GM21367 (cell line): ENCODE measurements around the gene HECTD4.
"Not testable (repeated sequence)": the region's sequence is repeated elsewhere in the genome, so short reads cannot be mapped to it uniquely, and the experiment has no call there.

Experiments used
- ATAC-seq: cut with Tn5 transposase; IDR thresholded peaks from one replicate; pipeline ENCODE4 v1.9.1; 2021; ENCODE audit not compliant: unreplicated experiment

The HECTD4 gene

GRCh38 chr12:112359290-112359689 lies 22.9 kb downstream of the HECTD4 start:
- no peak for ATAC-seq

- no peak for ATAC-seq
These were observed 25.0 kb downstream of the HECTD4 start for GRCh38 chr12:112357214-112357613.

GRCh38 chr12:112354399-112354798 lies 27.8 kb downstream of the HECTD4 start:
- no peak for ATAC-seq

GRCh38 chr12:112353393-112353792 lies 28.8 kb downstream of the HECTD4 start:
- no peak for ATAC-seq

GRCh38 chr12:112352921-112353320 lies 29.3 kb downstream of the HECTD4 start:
- ATAC-seq = no peak

- no peak for ATAC-seq
These were observed 31.3 kb downstream of the HECTD4 start for GRCh38 chr12:112350593-112351592.

GRCh38 chr12:112349431-112349830 lies 32.8 kb downstream of the HECTD4 start:
- ATAC-seq = no peak

GRCh38 chr12:112348926-112349325 lies 33.3 kb downstream of the HECTD4 start:
- ATAC-seq = not testable (repeated sequence)

- ATAC-seq = no peak
These were observed 34.6 kb downstream of the HECTD4 start for GRCh38 chr12:112347581-112347982.

- no peak for ATAC-seq
These were observed 36.0 kb downstream of the HECTD4 start for GRCh38 chr12:112346194-112346593.

GRCh38 chr12:112344220-112344619 lies 38.0 kb downstream of the HECTD4 start:
- no peak for ATAC-seq

GRCh38 chr12:112342587-112342986 lies 39.6 kb downstream of the HECTD4 start:
- no peak for ATAC-seq

GRCh38 chr12:112341046-112341825 lies 41.0 kb downstream of the HECTD4 start:
- ATAC-seq = no peak

GRCh38 chr12:112340230-112340629 lies 42.0 kb downstream of the HECTD4 start:
- no peak for ATAC-seq

GRCh38 chr12:112334999-112335398 lies 47.2 kb downstream of the HECTD4 start:
- not testable (repeated sequence) for ATAC-seq

- no peak for ATAC-seq
These were observed 49.2 kb downstream of the HECTD4 start for GRCh38 chr12:112333019-112333418.

- ATAC-seq = no peak
These were observed 50.3 kb downstream of the HECTD4 start for GRCh38 chr12:112331886-112332285.

GRCh38 chr12:112330706-112331105 lies 51.5 kb downstream of the HECTD4 start:
- ATAC-seq = no peak

- no peak for ATAC-seq
These were observed 53.6 kb downstream of the HECTD4 start for GRCh38 chr12:112328456-112329124.

- no peak for ATAC-seq
These were observed 54.9 kb downstream of the HECTD4 start for GRCh38 chr12:112327209-112327938.
